Measurements from ENCODE around the gene NOX3.
"Not testable (repeated sequence)": the region's sequence is repeated elsewhere in the genome, so short reads cannot be mapped to it uniquely, and the experiment has no call there.

NOX3 gene

DNA sequence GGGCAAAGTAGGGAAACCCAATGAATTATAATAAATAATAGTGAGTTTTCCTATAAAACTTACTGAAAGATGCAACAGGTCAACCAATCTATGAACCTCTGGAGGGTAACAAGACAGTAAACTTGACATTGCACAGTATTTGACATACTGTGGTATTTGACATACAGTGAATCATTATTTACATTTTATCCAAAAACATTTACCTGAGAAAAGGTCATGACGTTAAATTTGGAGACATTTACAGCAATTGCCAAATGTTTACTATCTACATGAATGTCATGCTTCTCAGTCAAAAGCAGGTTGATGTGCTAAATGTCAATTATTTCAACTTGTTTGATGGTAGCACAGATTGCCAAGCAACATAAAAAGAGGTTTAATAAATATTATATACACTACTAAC is 35.8 kb upstream of the NOX3 start:
- Histone ChIP-seq H3K27ac (ENCODE audit: low read length) (no peak overlapping the region), H3K4me1 (ENCODE audit: insufficient read depth, low read length) (no peaks in the 10 kb centered on the region; the same call in 1 of the 2 replicates), H3K4me3 (ENCODE audit: low read length) (no peak overlapping the region), H3K9ac (ENCODE audit: low read depth, low read length) (no peak overlapping the region), H3K9me3 (ENCODE audit: insufficient read depth, low read depth, low read length) (no peaks in the 10 kb centered on the region), H3K27me3 (ENCODE audit: insufficient read depth, low read length) (no peaks in the 10 kb centered on the region), H3K36me3 (ENCODE audit: insufficient read depth, low read depth, low read length) (no peaks in the 10 kb centered on the region)

DNA sequence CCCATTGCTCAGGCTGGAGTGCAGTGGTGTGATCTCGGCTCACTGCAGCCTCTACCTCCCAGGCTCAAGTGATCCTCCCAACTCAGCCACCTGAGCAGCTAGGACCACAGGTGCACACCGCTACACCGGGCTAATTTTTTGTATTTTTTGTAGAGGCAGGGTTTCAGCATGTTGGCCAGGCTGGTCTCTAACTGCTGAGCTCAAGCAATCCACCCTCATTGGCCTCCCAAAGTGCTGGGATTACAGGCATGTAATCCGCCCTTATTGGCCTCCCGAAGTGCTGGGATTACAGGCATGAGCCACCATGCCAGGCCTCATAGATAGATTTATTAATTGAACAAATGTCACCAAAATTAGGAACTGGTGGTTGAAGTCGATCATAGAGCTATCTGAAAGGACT is 32.6 kb upstream of the NOX3 start:
- H3K27ac ChIP-seq (ENCODE audit: low read length): not testable (repeated sequence)

GRCh38 chr6:155487371-155488130 is 31.9 kb upstream of the NOX3 start:
- H3K4me1 ChIP-seq (ENCODE audit: insufficient read depth, low read length): no peaks in the 10 kb centered on the region
- no peaks in the 10 kb centered on the region for H3K27me3 ChIP-seq (ENCODE audit: insufficient read depth, low read length)
- no peak overlapping the region for H3K4me3 ChIP-seq (ENCODE audit: low read length)
- H3K9ac ChIP-seq (ENCODE audit: low read depth, low read length): no peak overlapping the region
- H3K9me3 ChIP-seq (ENCODE audit: insufficient read depth, low read depth, low read length): no peaks in the 10 kb centered on the region
- no peaks in the 10 kb centered on the region for H3K36me3 ChIP-seq (ENCODE audit: insufficient read depth, low read depth, low read length)
- no peak overlapping the region for H3K27ac ChIP-seq (ENCODE audit: low read length)

More for the DNA sequence above, 32.6 kb upstream of the NOX3 start:
- H3K4me1 ChIP-seq (ENCODE audit: insufficient read depth, low read length); H3K36me3 ChIP-seq (ENCODE audit: insufficient read depth, low read depth, low read length); H3K9ac ChIP-seq (ENCODE audit: low read depth, low read length); H3K4me3 ChIP-seq (ENCODE audit: low read length); H3K9me3 ChIP-seq (ENCODE audit: insufficient read depth, low read depth, low read length); H3K27me3 ChIP-seq (ENCODE audit: insufficient read depth, low read length): not testable (repeated sequence)

DNA sequence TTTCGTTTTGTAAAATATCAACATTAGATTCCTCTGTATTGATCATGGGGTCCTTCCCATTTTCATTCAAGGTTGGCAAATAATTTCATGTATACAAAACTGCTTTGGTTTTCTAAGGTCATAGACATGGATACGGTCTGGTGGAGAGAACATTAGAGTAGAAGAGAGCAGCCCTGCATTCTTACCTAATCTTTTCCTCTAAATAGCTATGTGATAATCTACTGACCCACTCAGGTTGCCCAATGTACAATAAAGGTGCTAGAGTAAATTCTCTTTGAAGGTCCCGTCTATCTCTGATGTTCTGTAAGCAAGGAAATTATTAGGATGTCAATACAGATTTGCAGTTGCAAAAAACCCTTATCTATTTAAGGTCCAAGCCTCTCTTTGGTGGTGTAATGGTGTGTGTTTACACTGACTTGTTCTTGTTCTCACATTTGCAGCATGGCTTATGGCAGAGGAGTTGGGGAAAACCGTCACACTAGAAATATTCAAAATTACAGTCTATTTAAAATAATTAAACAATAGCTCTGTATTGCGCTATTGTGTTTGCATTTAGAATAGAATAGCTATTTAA is 31.2 kb upstream of the NOX3 start:
- Histone ChIP-seq H3K9ac (ENCODE audit: low read depth, low read length) (no peak overlapping the region), H3K36me3 (ENCODE audit: insufficient read depth, low read depth, low read length) (no peaks in the 10 kb centered on the region), H3K27ac (ENCODE audit: low read length) (no peak overlapping the region), H3K27me3 (ENCODE audit: insufficient read depth, low read length) (no peaks in the 10 kb centered on the region), H3K4me1 (ENCODE audit: insufficient read depth, low read length) (no peaks in the 10 kb centered on the region), H3K4me3 (ENCODE audit: low read length) (no peak overlapping the region), H3K9me3 (ENCODE audit: insufficient read depth, low read depth, low read length) (no peaks in the 10 kb centered on the region)

DNA sequence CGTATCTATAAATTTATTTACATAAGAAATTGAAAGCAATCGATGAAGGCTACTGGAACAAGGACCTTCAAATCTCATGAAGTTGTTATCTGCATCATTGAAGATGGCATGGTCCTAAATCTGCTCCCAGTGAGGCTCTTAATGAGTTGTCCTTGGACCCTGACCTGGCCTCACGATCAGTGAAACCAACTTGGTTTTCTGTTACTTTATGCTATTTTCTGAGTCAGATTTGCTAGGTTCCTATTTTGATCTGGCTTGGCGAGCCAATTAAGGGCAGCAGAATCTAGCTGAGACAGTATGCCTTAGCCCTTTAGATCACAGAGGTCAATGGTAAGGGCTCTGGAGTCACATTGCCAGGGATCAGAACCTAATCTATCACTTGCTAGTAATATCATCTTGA is 30.1 kb upstream of the NOX3 start:
- Histone ChIP-seq H3K4me1 (ENCODE audit: insufficient read depth, low read length) (no peaks in the 10 kb centered on the region), H3K36me3 (ENCODE audit: insufficient read depth, low read depth, low read length) (no peaks in the 10 kb centered on the region), H3K4me3 (ENCODE audit: low read length) (no peak overlapping the region), H3K27ac (ENCODE audit: low read length) (no peak overlapping the region), H3K27me3 (ENCODE audit: insufficient read depth, low read length) (no peaks in the 10 kb centered on the region), H3K9ac (ENCODE audit: low read depth, low read length) (no peak overlapping the region), H3K9me3 (ENCODE audit: insufficient read depth, low read depth, low read length) (no peaks in the 10 kb centered on the region)

- H3K4me3 ChIP-seq (ENCODE audit: low read length): no peak overlapping the region
- H3K27me3 ChIP-seq (ENCODE audit: insufficient read depth, low read length): no peaks in the 10 kb centered on the region
- no peak overlapping the region for H3K9ac ChIP-seq (ENCODE audit: low read depth, low read length)
- no peaks in the 10 kb centered on the region for H3K4me1 ChIP-seq (ENCODE audit: insufficient read depth, low read length)
- no peaks in the 10 kb centered on the region for H3K36me3 ChIP-seq (ENCODE audit: insufficient read depth, low read depth, low read length)
- no peaks in the 10 kb centered on the region for H3K9me3 ChIP-seq (ENCODE audit: insufficient read depth, low read depth, low read length)
- no peak overlapping the region for H3K27ac ChIP-seq (ENCODE audit: low read length)
These were observed 28.2 kb upstream of the NOX3 start for GRCh38 chr6:155483858-155484257.

GRCh38 chr6:155481215-155481614 is 25.6 kb upstream of the NOX3 start:
- Histone ChIP-seq H3K27ac (ENCODE audit: low read length) (no peak overlapping the region), H3K36me3 (ENCODE audit: insufficient read depth, low read depth, low read length) (no peaks in the 10 kb centered on the region), H3K9ac (ENCODE audit: low read depth, low read length) (no peak overlapping the region), H3K27me3 (ENCODE audit: insufficient read depth, low read length) (no peaks in the 10 kb centered on the region), H3K4me1 (ENCODE audit: insufficient read depth, low read length) (no peaks in the 10 kb centered on the region), H3K4me3 (ENCODE audit: low read length) (no peak overlapping the region), H3K9me3 (ENCODE audit: insufficient read depth, low read depth, low read length) (no peaks in the 10 kb centered on the region)

GRCh38 chr6:155473741-155474140 is 18.1 kb upstream of the NOX3 start:
- Histone ChIP-seq H3K4me1 (ENCODE audit: insufficient read depth, low read length) (no peaks in the 10 kb centered on the region), H3K4me3 (ENCODE audit: low read length) (no peak overlapping the region), H3K27ac (ENCODE audit: low read length) (no peak overlapping the region), H3K36me3 (ENCODE audit: insufficient read depth, low read depth, low read length) (no peaks in the 10 kb centered on the region), H3K9ac (ENCODE audit: low read depth, low read length) (no peak overlapping the region), H3K27me3 (ENCODE audit: insufficient read depth, low read length) (no peaks in the 10 kb centered on the region), H3K9me3 (ENCODE audit: insufficient read depth, low read depth, low read length) (peaks cover 7% of the 10 kb centered on the region)

- H3K4me3 ChIP-seq (ENCODE audit: low read length): no peak overlapping the region
- no peak overlapping the region for H3K9ac ChIP-seq (ENCODE audit: low read depth, low read length)
- H3K27ac ChIP-seq (ENCODE audit: low read length): no peak overlapping the region
- peaks cover 7% of the 10 kb centered on the region for H3K9me3 ChIP-seq (ENCODE audit: insufficient read depth, low read depth, low read length)
- H3K4me1 ChIP-seq (ENCODE audit: insufficient read depth, low read length): no peaks in the 10 kb centered on the region
- no peaks in the 10 kb centered on the region for H3K36me3 ChIP-seq (ENCODE audit: insufficient read depth, low read depth, low read length)
- no peaks in the 10 kb centered on the region for H3K27me3 ChIP-seq (ENCODE audit: insufficient read depth, low read length)
These were observed 17.2 kb upstream of the NOX3 start for GRCh38 chr6:155472886-155473285.

DNA sequence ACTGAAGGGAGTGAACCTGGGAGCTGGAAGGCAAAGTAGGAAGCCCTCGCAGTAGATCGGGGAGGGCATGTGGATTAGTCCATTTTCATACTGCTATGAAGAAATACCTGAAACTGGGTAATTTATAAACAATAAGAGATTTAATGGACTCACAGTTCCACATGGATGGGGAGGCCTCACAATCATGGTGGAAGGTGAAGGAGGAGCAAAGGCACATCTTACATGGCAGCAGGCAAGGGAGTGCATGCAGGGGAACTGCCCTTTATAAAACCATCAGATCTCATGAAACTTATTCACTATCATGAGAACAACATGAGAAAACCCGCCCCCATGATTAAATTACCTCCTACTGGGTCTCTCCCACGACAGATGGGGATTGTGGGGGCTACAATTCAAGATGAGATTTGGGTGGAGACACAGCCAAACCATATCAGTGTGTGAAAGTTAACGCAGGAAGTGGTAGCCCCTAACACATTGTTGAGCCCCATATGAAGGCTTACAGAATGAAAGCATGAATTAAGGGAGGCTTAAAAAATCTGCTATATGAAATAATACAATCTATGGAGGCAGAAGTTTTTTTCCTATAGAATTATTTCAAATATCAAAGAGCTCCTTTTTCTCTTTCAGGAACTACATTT is 15.5 kb upstream of the NOX3 start:
- H3K9ac ChIP-seq (ENCODE audit: low read depth, low read length); H3K27me3 ChIP-seq (ENCODE audit: insufficient read depth, low read length); H3K36me3 ChIP-seq (ENCODE audit: insufficient read depth, low read depth, low read length); H3K4me1 ChIP-seq (ENCODE audit: insufficient read depth, low read length); H3K27ac ChIP-seq (ENCODE audit: low read length); H3K4me3 ChIP-seq (ENCODE audit: low read length): not testable (repeated sequence)
- peaks cover 12% of the 10 kb centered on the region for H3K9me3 ChIP-seq (ENCODE audit: insufficient read depth, low read depth, low read length)

DNA sequence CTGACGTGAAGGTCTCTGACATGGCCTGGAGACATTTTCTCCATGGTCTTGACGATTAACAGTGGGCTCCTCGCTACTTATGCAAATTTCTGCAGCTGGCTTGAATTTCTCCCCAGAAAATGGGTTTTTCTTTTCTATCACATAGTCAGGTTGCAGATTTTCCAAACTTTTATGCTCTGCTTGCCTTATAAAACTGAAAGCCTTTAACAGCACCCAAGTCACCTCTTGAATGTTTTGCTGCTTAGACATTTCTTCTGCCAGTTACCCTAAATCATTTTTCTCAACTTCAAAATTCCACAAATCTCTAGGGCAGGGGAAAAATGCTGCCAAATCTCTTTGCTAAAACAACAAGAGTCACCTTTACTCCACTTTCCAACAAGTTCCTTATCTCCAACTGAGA is 12.9 kb upstream of the NOX3 start:
- not testable (repeated sequence) for H3K4me3 ChIP-seq (ENCODE audit: low read length); H3K4me1 ChIP-seq (ENCODE audit: insufficient read depth, low read length); H3K36me3 ChIP-seq (ENCODE audit: insufficient read depth, low read depth, low read length); H3K27me3 ChIP-seq (ENCODE audit: insufficient read depth, low read length); H3K27ac ChIP-seq (ENCODE audit: low read length); H3K9ac ChIP-seq (ENCODE audit: low read depth, low read length)
- peaks cover 20% of the 10 kb centered on the region for H3K9me3 ChIP-seq (ENCODE audit: insufficient read depth, low read depth, low read length)

- Histone ChIP-seq H3K9me3 (ENCODE audit: insufficient read depth, low read depth, low read length) (peaks cover 20% of the 10 kb centered on the region), H3K4me3 (ENCODE audit: low read length) (no peak overlapping the region), H3K27me3 (ENCODE audit: insufficient read depth, low read length) (no peaks in the 10 kb centered on the region), H3K27ac (ENCODE audit: low read length) (no peak overlapping the region), H3K4me1 (ENCODE audit: insufficient read depth, low read length) (peaks cover 4% of the 10 kb centered on the region; the same call in 1 of the 2 replicates), H3K9ac (ENCODE audit: low read depth, low read length) (no peak overlapping the region), H3K36me3 (ENCODE audit: insufficient read depth, low read depth, low read length) (no peaks in the 10 kb centered on the region)
These were observed 10.9 kb upstream of the NOX3 start for GRCh38 chr6:155466539-155466938.

All from iPS-20b (cell line).